ENCODE results near the gene BEND5. TPM values are rescaled to one million over a fixed set of nuclear protein-coding genes. Genes with fewer than 3 reads are reported as not detected.

Gene BEND5
- total and polyA plus RNA-seq, 2 of the 4 experiments (the other 2 are of a cell fraction): 1.1 to 1.3 TPM

DNA sequence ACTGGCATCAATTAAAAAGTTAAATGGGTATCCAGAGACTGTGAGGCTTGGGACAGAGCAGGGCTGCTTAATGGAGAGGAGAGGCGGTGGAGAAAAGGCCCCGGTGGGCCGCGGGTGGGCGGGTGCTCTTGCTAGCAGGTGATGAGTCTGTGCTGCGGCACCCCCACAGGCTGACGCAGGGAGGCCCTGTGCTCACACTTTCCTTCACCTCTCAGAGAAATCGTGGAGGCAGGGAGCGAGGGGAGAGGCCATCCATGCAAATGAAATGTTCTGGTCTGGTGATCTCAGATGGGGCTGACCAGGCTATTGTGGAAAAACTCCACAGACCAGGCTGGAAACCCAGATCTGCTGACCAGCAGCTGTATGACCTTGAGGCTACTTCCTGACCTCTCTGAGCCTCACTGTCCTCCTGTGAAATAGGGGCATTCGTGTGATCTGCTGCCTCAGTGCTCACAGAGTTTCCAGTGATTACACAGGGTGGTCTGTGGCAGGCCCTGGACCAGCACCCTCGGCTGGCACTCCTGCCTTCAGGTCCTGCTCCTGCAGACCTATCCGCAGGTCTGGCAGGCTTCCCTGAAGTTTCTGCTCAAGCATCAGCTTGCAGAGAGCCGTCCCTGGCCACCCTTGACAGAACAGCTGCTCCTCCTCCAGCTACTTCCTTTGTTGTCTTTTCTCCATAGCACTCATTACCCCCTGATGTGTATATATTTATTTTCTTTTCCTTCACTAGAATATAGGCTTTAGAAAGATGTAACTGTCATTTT, 89.2 kb downstream of the BEND5 start:
- Histone ChIP-seq H4K20me1 (ENCODE audit: insufficient read depth, low read length) (no peaks in the 10 kb centered on the region), H3K4me1 (ENCODE audit: control insufficient read depth, insufficient read depth, low read length) (no peaks in the 10 kb centered on the region), H3K9ac (ENCODE audit: low read depth, low read length) (no peak overlapping the region), H3K4ac (ENCODE audit: low read depth, low read length) (no peak overlapping the region), H3K27me3 (ENCODE audit: control insufficient read depth, insufficient read depth, low read length) (no peaks in the 10 kb centered on the region; the same call in 1 of the 2 replicates), H3K14ac (replicated peaks; ENCODE audit: low read depth, low read length) (no peak overlapping the region), H2AK9ac (replicated peaks; ENCODE audit: low read depth, low read length, poor library complexity) (no peak overlapping the region), H3K9me1 (ENCODE audit: insufficient read depth, low read length) (no peaks in the 10 kb centered on the region), H3K4me3 (ENCODE audit: insufficient read depth, low read depth, low read length) (no peak overlapping the region), H3K9me3 (ENCODE audit: control insufficient read depth, insufficient read depth, low read length) (no peaks in the 10 kb centered on the region), H3K23ac (ENCODE audit: low read depth, low read length) (no peak overlapping the region), H4K8ac (ENCODE audit: low read depth in 2 of 2, low read length in 2 of 2) (no peak overlapping the region), H2BK15ac (ENCODE audit: low read depth, low read length) (no peak overlapping the region), H3K79me1 (ENCODE audit: low read depth in 1 of 2, low read length in 2 of 2) (no peaks in the 10 kb centered on the region), H3K36me3 (ENCODE audit: control insufficient read depth, insufficient read depth, low read length) (no peaks in the 10 kb centered on the region), H3K27ac (ENCODE audit: insufficient read depth, low read length) (no peak overlapping the region), H2BK120ac (ENCODE audit: low read depth, low read length) (no peak overlapping the region), H4K5ac (ENCODE audit: low read depth, low read length) (no peak overlapping the region), H2BK5ac (ENCODE audit: low read depth, low read length, poor library complexity, severe bottlenecking) (no peak overlapping the region), H3K4me2 (ENCODE audit: low read depth, low read length) (no peak overlapping the region), H2BK20ac (ENCODE audit: low read depth, low read length) (no peak overlapping the region), H3K18ac (ENCODE audit: low read depth, low read length) (no peak overlapping the region), H3K56ac (ENCODE audit: extremely low read depth, insufficient read depth, low read length) (no peak overlapping the region), H2AFZ (replicated peaks; ENCODE audit: low read length, poor library complexity) (no peak overlapping the region), H2AK5ac (ENCODE audit: low read depth, low read length) (no peak overlapping the region), H4K91ac (ENCODE audit: insufficient read depth, low read depth, low read length) (no peak overlapping the region)
- in situ Hi-C loops (cut with MboI; ENCODE audit: low sequenced_read_pairs) (loop anchor here (25.0 kb wide), 1 partner anchor 575 kb away; no protein-coding TSS in a partner anchor), intact Hi-C loops (cut with micrococcal nuclease) (no loop called here), dilution Hi-C loops (cut with HindIII; ENCODE audit: low sequenced_read_pairs, unreplicated experiment) (no loop called here)
- CTCF ChIA-PET: no interaction called here
- no TSS peak for BruUV-seq (replicated peaks)
- DNase-seq (no peak), ATAC-seq (ENCODE audit: low read depth) (no peak)
- POLR2A ChIA-PET (ENCODE audit: unreplicated experiment): no interaction called here
- 60% methylated on average over 1 of the region's 13 CpGs; no CpG with 5 or more reads in 1 of the 2 experiments for WGBS, 2 experiments (ENCODE audit: extremely low coverage in 2 of 2, insufficient read length in 1 of 2)
- no peak for TF ChIP-seq NFE2L2 (IDR thresholded peaks at IDR 0.05; ENCODE audit: low read depth, low read length)
- no peak for TF ChIP-seq MAFK (IDR thresholded peaks at IDR 0.05; ENCODE audit: low read depth, low read length)
